Measurements from ENCODE around the gene MKNK2. TPM values are rescaled to one million over a fixed set of nuclear protein-coding genes. Genes with fewer than 3 reads are reported as not detected.

MKNK2 gene
- total and polyA plus RNA-seq, 12 donors = 107 to 260 (median 144) TPM

DNA sequence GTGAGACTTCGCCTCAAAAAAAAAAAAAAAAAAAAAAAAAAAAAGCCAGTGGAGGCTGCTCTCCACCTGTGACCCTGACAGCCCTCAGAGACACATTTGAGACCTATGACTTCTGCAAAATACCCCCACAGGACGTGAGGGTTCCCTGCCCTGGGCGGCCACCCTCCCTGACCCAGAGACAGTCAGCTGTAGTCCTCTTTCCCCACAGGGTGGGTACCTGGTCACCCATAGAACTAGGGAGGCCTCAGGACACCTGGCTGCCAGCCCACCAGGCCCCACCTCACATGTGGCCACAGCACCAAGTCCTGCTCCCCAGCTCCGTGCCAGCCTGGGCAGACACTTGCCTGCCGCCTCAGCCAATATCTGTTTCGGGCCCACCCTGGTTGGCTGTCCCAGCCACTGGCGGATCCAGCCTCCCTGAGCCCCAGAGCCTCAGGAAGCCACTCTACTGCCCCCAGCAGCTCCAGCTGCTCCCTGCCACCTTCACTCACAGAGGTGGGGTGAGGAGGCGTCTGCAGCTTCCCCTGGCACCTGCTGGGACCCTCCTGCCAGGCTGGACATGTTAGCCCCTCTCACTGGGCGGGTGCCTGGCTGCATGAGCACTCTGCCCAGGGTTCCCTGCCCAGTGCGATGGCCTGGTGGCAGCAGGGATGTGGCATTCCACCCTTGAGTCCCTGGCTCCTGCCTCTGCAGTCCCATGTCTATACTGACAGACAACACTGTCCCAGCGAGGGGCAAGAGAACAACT, 6.9 kb downstream of the MKNK2 start:
- Histone ChIP-seq H3K9me3 (no peaks in the 10 kb centered on the region), H3K27ac (peak overlapping the region; percentile 19 to 100 (median 90)), H3K36me3 (peaks cover 0 to 89% (median 30%) of the 10 kb centered on the region in 9 donors), H3K27me3 (no peaks in the 10 kb centered on the region), H3K4me3 (no peak overlapping the region), H3K4me1 (peaks cover 85 to 100% (median 97%) of the 10 kb centered on the region in 9 donors)
- 61 to 75% methylated on average over 10 to 11 of the region's 11 CpGs for WGBS, 2 donors
- intact Hi-C loops (cut with DNase I) = no loop called here
- ATAC-seq (no peak), DNase-seq (no peak)
- TF ChIP-seq, protein P1, sequence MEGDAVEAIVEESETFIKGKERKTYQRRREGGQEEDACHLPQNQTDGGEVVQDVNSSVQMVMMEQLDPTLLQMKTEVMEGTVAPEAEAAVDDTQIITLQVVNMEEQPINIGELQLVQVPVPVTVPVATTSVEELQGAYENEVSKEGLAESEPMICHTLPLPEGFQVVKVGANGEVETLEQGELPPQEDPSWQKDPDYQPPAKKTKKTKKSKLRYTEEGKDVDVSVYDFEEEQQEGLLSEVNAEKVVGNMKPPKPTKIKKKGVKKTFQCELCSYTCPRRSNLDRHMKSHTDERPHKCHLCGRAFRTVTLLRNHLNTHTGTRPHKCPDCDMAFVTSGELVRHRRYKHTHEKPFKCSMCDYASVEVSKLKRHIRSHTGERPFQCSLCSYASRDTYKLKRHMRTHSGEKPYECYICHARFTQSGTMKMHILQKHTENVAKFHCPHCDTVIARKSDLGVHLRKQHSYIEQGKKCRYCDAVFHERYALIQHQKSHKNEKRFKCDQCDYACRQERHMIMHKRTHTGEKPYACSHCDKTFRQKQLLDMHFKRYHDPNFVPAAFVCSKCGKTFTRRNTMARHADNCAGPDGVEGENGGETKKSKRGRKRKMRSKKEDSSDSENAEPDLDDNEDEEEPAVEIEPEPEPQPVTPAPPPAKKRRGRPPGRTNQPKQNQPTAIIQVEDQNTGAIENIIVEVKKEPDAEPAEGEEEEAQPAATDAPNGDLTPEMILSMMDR (IDR thresholded peaks at IDR 0.05) = no peak

- WGBS, 2 donors = 59 to 61% methylated on average over 9 of the region's 9 CpGs
These were observed 7.8 kb downstream of the MKNK2 start for GRCh38 chr19:2043251-2043641.

DNA sequence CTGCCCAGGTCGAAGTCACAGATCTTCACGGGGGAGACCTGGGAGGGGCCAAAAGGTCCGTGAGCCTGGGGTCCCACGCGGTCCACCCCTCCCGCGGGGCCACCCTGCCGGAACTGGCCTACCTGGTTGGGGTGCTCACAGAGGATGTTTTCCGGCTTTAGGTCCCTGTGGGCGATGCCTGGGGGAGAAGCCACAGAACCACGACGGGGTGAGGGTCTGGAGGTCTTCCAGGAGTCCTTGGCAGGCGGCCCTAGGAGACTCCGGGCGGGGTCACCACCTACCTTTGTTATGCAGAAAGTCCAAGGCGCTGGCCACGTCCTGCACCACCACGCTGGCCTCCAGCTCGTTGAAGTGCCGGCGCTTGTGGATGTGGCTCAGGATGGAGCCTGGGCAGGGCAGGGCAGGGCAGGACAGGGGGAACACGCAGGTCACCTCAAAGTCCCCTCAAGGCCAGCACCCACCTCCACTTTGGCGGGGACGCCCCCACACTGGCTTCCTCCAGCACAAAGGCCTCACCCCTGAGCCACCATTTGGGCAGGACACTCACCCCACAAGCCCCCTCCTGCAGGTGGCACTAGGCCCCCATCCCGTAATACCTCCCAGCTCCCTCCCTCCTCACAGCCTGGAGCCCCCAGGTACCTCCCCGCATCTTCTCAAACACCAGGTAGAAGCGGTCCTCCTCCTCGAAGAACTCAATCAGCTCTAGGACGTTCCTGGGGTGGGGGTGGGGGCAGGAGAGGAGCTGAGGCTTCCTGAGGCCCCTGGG, 8.4 kb downstream of the MKNK2 start:
- H3K4me1 ChIP-seq = peaks cover 71 to 87% (median 82%) of the 10 kb centered on the region in 9 donors
- H3K4me3 ChIP-seq = peak overlapping the region in 7 of 10 donors; percentile 5 to 45 (median 41)
- intact Hi-C loops (cut with DNase I) = no loop called here
- no peaks in the 10 kb centered on the region for H3K27me3 ChIP-seq
- peak overlapping the region; percentile 19 to 100 (median 90) for H3K27ac ChIP-seq
- ATAC-seq (peak in 6 of 8 donors; percentile 2 to 13 (median 5)), DNase-seq (peak; percentile 45 to 55)
- TF ChIP-seq, protein P1 (IDR thresholded peaks at IDR 0.05) = no peak
- H3K9me3 ChIP-seq = no peaks in the 10 kb centered on the region
- peaks cover 0 to 93% (median 40%) of the 10 kb centered on the region in 9 donors for H3K36me3 ChIP-seq
- WGBS, 2 donors = 30 to 38% methylated on average over 29 of the region's 29 CpGs

More at GRCh38 chr19:2043251-2043641, 7.8 kb downstream of the MKNK2 start:
- TF ChIP-seq, protein P1 (IDR thresholded peaks at IDR 0.05) = no peak
- Histone ChIP-seq H3K4me1 (peaks cover 76 to 92% (median 88%) of the 10 kb centered on the region in 9 donors), H3K27ac (peak overlapping the region; percentile 19 to 100 (median 90)), H3K4me3 (no peak overlapping the region), H3K36me3 (peaks cover 0 to 90% (median 39%) of the 10 kb centered on the region in 9 donors), H3K9me3 (no peaks in the 10 kb centered on the region), H3K27me3 (no peaks in the 10 kb centered on the region)
- intact Hi-C loops (cut with DNase I) = no loop called here
- DNase-seq (peak in 1 of 2 donors; percentile 45), ATAC-seq (peak in 2 of 8 donors; percentile 23 to 25)

Measured in heart right ventricle (tissue), 16 donors.